ENCODE measurements around the gene FAM170A.

The FAM170A gene

GRCh38 chr5:119629339-119629738, at the start of gene FAM170A:
Gene FAM170A, plus strand, starts transcription at chr5:119629558. Its CDS starts 211 bp downstream, at chr5:119629769.
- no peak for TF ChIP-seq CTCF (IDR thresholded peaks at IDR 0.05; ENCODE audit: insufficient read depth, low read depth, low read length, missing control alignments)
- no peak for DNase-seq (ENCODE audit: low read depth)
- H3K4me3 ChIP-seq (ENCODE audit: low read depth, low read length): no peak within 1 kb of the TSS

- no peak for DNase-seq (ENCODE audit: low read depth)
- H3K4me3 ChIP-seq (ENCODE audit: low read depth, low read length): no peak overlapping the region
These were observed 46.4 kb upstream of the FAM170A start for GRCh38 chr5:119582987-119583386.

GRCh38 chr5:119583684-119584083, 45.7 kb upstream of the FAM170A start:
- DNase-seq (ENCODE audit: low read depth): peak; percentile 12
- no peak overlapping the region for H3K4me3 ChIP-seq (ENCODE audit: low read depth, low read length)
- no peak for TF ChIP-seq CTCF (IDR thresholded peaks at IDR 0.05; ENCODE audit: insufficient read depth, low read depth, low read length, missing control alignments)

More at GRCh38 chr5:119582987-119583386, 46.4 kb upstream of the FAM170A start:
- no peak for TF ChIP-seq CTCF (IDR thresholded peaks at IDR 0.05; ENCODE audit: insufficient read depth, low read depth, low read length, missing control alignments)

- no peak overlapping the region for H3K4me3 ChIP-seq (ENCODE audit: low read depth, low read length)
- TF ChIP-seq CTCF (IDR thresholded peaks at IDR 0.05; ENCODE audit: insufficient read depth, low read depth, low read length, missing control alignments): no peak
- no peak for DNase-seq (ENCODE audit: low read depth)
These were observed 33.3 kb upstream of the FAM170A start for GRCh38 chr5:119596046-119596445.

- no peak for TF ChIP-seq CTCF (IDR thresholded peaks at IDR 0.05; ENCODE audit: insufficient read depth, low read depth, low read length, missing control alignments)
- DNase-seq (ENCODE audit: low read depth): no peak
- no peak overlapping the region for H3K4me3 ChIP-seq (ENCODE audit: low read depth, low read length)
These were observed 31.5 kb upstream of the FAM170A start for GRCh38 chr5:119597728-119598298.

GRCh38 chr5:119613937-119614336, 15.4 kb upstream of the FAM170A start:
- no peak for TF ChIP-seq CTCF (IDR thresholded peaks at IDR 0.05; ENCODE audit: insufficient read depth, low read depth, low read length, missing control alignments)
- DNase-seq (ENCODE audit: low read depth): no peak

GRCh38 chr5:119614838-119615237, 14.5 kb upstream of the FAM170A start:
- no peak for TF ChIP-seq CTCF (IDR thresholded peaks at IDR 0.05; ENCODE audit: insufficient read depth, low read depth, low read length, missing control alignments)
- no peak for DNase-seq (ENCODE audit: low read depth)
- H3K4me3 ChIP-seq (ENCODE audit: low read depth, low read length): no peak overlapping the region

More at GRCh38 chr5:119613937-119614336, 15.4 kb upstream of the FAM170A start:
- no peak overlapping the region for H3K4me3 ChIP-seq (ENCODE audit: low read depth, low read length)

Data from GM12865 (cell line).